Trophoblast cell (in vitro differentiated cells and primary cell): Measurements from ENCODE around the gene MXI1.

Experiments used
- DNase-seq, 2 donors: peaks; one replicate each; pipeline ENCODE4 v3.0.0-alpha.2; 2016
- H2AFZ ChIP-seq: 2 replicates; pipeline ENCODE4 v1.6.1; 2013; ENCODE audit warnings: low read length, moderate library complexity, mild to moderate bottlenecking; ENCODE audit not compliant: insufficient read depth, poor library complexity
- H2AK5ac ChIP-seq: 2 replicates; pipeline ENCODE4 v1.6.1; 2013; ENCODE audit warnings: mild to moderate bottlenecking, low read length
- H2BK120ac ChIP-seq: 2 replicates; pipeline ENCODE4 v1.6.1; 2013; ENCODE audit warnings: low read length, mild to moderate bottlenecking, moderate library complexity; ENCODE audit not compliant: insufficient read depth, poor library complexity
- H2BK12ac ChIP-seq: 2 replicates; pipeline ENCODE4 v1.6.1; 2013; ENCODE audit warnings: mild to moderate bottlenecking, low read length, moderate library complexity
- H2BK5ac ChIP-seq: 2 replicates; pipeline ENCODE4 v1.6.1; 2013; ENCODE audit warnings: low read length, low read depth, moderate library complexity, mild to moderate bottlenecking; ENCODE audit not compliant: poor library complexity
- H3K14ac ChIP-seq: 2 replicates; pipeline ENCODE4 v1.6.1; 2013; ENCODE audit warnings: mild to moderate bottlenecking, low read length
- H3K18ac ChIP-seq: 2 replicates; pipeline ENCODE4 v1.6.1; 2013; ENCODE audit warnings: mild to moderate bottlenecking, low read length
- H3K23ac ChIP-seq: 2 replicates; pipeline ENCODE4 v1.6.1; 2013; ENCODE audit warnings: low read length
- H3K27ac ChIP-seq: 2 replicates; pipeline ENCODE4 v1.5.1; 2013; ENCODE audit warnings: low read depth, mild to moderate bottlenecking, inconsistent platforms, low read length, moderate library complexity
- H3K27me3 ChIP-seq: 2 replicates; pipeline ENCODE4 v1.6.1; 2013; ENCODE audit warnings: inconsistent platforms, mild to moderate bottlenecking, low read length, moderate library complexity; ENCODE audit not compliant: insufficient read depth
- H3K36me3 ChIP-seq, 2 experiments: 1 replicate in 1 of 2; 2 replicates in 1 of 2; pipeline ENCODE4 v1.6.1; 2013; ENCODE audit warnings: low read length in 2 of 2, mild to moderate bottlenecking in 2 of 2, moderate library complexity in 1 of 2; ENCODE audit not compliant: insufficient read depth in 2 of 2, control insufficient read depth in 1 of 2
- H3K4ac ChIP-seq: 2 replicates; pipeline ENCODE4 v1.6.1; 2013; ENCODE audit warnings: low read depth, mild to moderate bottlenecking, low read length, moderate library complexity
- H3K4me1 ChIP-seq, 2 experiments: 1 replicate in 1 of 2; 2 replicates in 1 of 2; pipeline ENCODE4 v1.6.1; 2013; ENCODE audit warnings: low read length in 2 of 2, mild to moderate bottlenecking in 2 of 2, moderate library complexity in 1 of 2; ENCODE audit not compliant: insufficient read depth in 2 of 2, control insufficient read depth in 1 of 2
- H3K4me2 ChIP-seq: 2 replicates; pipeline ENCODE4 v1.6.1; 2013; ENCODE audit warnings: inconsistent platforms, mild to moderate bottlenecking, low read length, moderate library complexity
- H3K4me3 ChIP-seq: 2 replicates; pipeline ENCODE4 v1.5.1; 2013; ENCODE audit warnings: mild to moderate bottlenecking, low read depth, low read length, inconsistent platforms
- H3K79me1 ChIP-seq: one replicate; pipeline ENCODE4 v1.6.1; 2013; ENCODE audit warnings: low read length
- H3K79me2 ChIP-seq: 2 replicates; pipeline ENCODE4 v1.6.1; 2013; ENCODE audit warnings: low read length, mild to moderate bottlenecking; ENCODE audit not compliant: control insufficient read depth, insufficient read depth, poor library complexity
- H3K9ac ChIP-seq: 2 replicates; pipeline ENCODE4 v1.6.1; 2013; ENCODE audit warnings: mild to moderate bottlenecking, low read length
- H3K9me3 ChIP-seq: 2 replicates; pipeline ENCODE4 v1.6.1; 2013; ENCODE audit warnings: low read depth, mild to moderate bottlenecking, control low read depth, inconsistent platforms, low read length; ENCODE audit not compliant: insufficient read depth
- H4K12ac ChIP-seq: 2 replicates; pipeline ENCODE4 v1.6.1; 2013; ENCODE audit warnings: low read depth, mild to moderate bottlenecking, low read length, moderate library complexity
- H4K8ac ChIP-seq: 2 replicates; pipeline ENCODE4 v1.6.1; 2013; ENCODE audit warnings: low read depth, mild to moderate bottlenecking, low read length, moderate library complexity
- H4K91ac ChIP-seq: one replicate; pipeline ENCODE4 v1.6.1; 2013; ENCODE audit warnings: low read depth, mild to moderate bottlenecking, low read length, moderate library complexity
- WGBS: extraction: QIAGEN DNeasy Blood & Tissue Kit; methylation state at CpG from one replicate; pipeline ENCODE4 v1.1.7; 2013; ENCODE audit warnings: missing lambda C conversion rate; ENCODE audit not compliant: insufficient read length, insufficient coverage; ENCODE audit errors: extremely low coverage; 5-methylcytosine and 5-hydroxymethylcytosine counted together

Gene MXI1

GRCh38 chr10:110209926-110210673, 2.7 kb downstream of the MXI1 start:
- Histone ChIP-seq H3K36me3 (no peaks in the 10 kb centered on the region), H2AK5ac (no peak overlapping the region), H2BK5ac (no peak overlapping the region), H4K12ac (peak overlapping the region; percentile 5), H3K9ac (peak overlapping the region; percentile 52), H3K79me2 (no peaks in the 10 kb centered on the region), H3K4me3 (peak overlapping the region; percentile 73), H3K4ac (no peak overlapping the region), H3K9me3 (no peaks in the 10 kb centered on the region), H3K27me3 (no peaks in the 10 kb centered on the region), H3K4me1 (peaks cover 0 to 7% of the 10 kb centered on the region in 2 experiments), H3K79me1 (peaks cover 2% of the 10 kb centered on the region), H2AFZ (peak overlapping the region; percentile 72), H4K91ac (no peak overlapping the region), H3K23ac (no peak overlapping the region), H3K18ac (peak overlapping the region; percentile 33), H3K4me2 (peak overlapping the region; percentile 100), H2BK120ac (no peak overlapping the region), H4K8ac (peak overlapping the region; percentile 46), H3K14ac (no peak overlapping the region), H2BK12ac (no peak overlapping the region), H3K27ac (no peak overlapping the region)
- DNase-seq, result peak; percentile 44 to 60
- no CpG with 5 or more reads among the region's 63 CpGs for WGBS

- no CpG with 5 or more reads among the region's 61 CpGs for WGBS
- Histone ChIP-seq H2BK120ac (no peak overlapping the region), H2AK5ac (no peak overlapping the region), H4K12ac (peak overlapping the region; percentile 5), H3K79me1 (peaks cover 2% of the 10 kb centered on the region), H3K4me3 (peak overlapping the region; percentile 73), H2BK5ac (no peak overlapping the region), H3K27ac (no peak overlapping the region), H3K9ac (peak overlapping the region; percentile 52), H3K18ac (peak overlapping the region; percentile 16), H4K91ac (no peak overlapping the region), H3K27me3 (no peaks in the 10 kb centered on the region), H3K79me2 (no peaks in the 10 kb centered on the region), H3K14ac (no peak overlapping the region), H3K4me2 (peak overlapping the region; percentile 100), H2AFZ (peak overlapping the region; percentile 74), H3K4ac (no peak overlapping the region), H3K9me3 (no peaks in the 10 kb centered on the region), H3K4me1 (peaks cover 0 to 7% of the 10 kb centered on the region in 2 experiments), H3K23ac (no peak overlapping the region), H4K8ac (peak overlapping the region; percentile 54), H2BK12ac (no peak overlapping the region), H3K36me3 (no peaks in the 10 kb centered on the region)
- DNase-seq, result peak; percentile 96 to 98
These were observed 3.5 kb downstream of the MXI1 start for GRCh38 chr10:110210674-110211464.

- Histone ChIP-seq H2AK5ac (no peak overlapping the region), H3K79me1 (peaks cover 2% of the 10 kb centered on the region), H3K79me2 (no peaks in the 10 kb centered on the region), H3K36me3 (no peaks in the 10 kb centered on the region), H4K8ac (peak overlapping the region; percentile 54), H4K91ac (no peak overlapping the region), H2BK120ac (no peak overlapping the region), H3K27ac (no peak overlapping the region), H2AFZ (peak overlapping the region; percentile 74), H3K4me3 (no peak overlapping the region), H3K4ac (no peak overlapping the region), H3K23ac (no peak overlapping the region), H3K4me2 (peak overlapping the region; percentile 100), H4K12ac (no peak overlapping the region), H2BK5ac (no peak overlapping the region), H2BK12ac (no peak overlapping the region), H3K14ac (no peak overlapping the region), H3K18ac (peak overlapping the region; percentile 14), H3K9ac (no peak overlapping the region), H3K27me3 (no peaks in the 10 kb centered on the region), H3K9me3 (no peaks in the 10 kb centered on the region), H3K4me1 (peaks cover 0 to 7% of the 10 kb centered on the region in 2 experiments)
- WGBS, result no CpG with 5 or more reads among the region's 10 CpGs
- DNase-seq, result no peak
These were observed 4.0 kb downstream of the MXI1 start for GRCh38 chr10:110211465-110211843.

- H4K12ac ChIP-seq, result no peak overlapping the region
- no peak overlapping the region for H3K4me3 ChIP-seq
- H3K27ac ChIP-seq, result no peak overlapping the region
- no peaks in the 10 kb centered on the region for H3K9me3 ChIP-seq
- H2AFZ ChIP-seq, result no peak overlapping the region
- no peak overlapping the region for H3K23ac ChIP-seq
- no peak overlapping the region for H2BK5ac ChIP-seq
- DNase-seq, result no peak
- H3K4me2 ChIP-seq, result no peak overlapping the region
- no peak overlapping the region for H3K9ac ChIP-seq
- H4K91ac ChIP-seq, result no peak overlapping the region
- WGBS, result no CpG with 5 or more reads among the region's 5 CpGs
- no peak overlapping the region for H2BK120ac ChIP-seq
- H3K4ac ChIP-seq, result no peak overlapping the region
- no peaks in the 10 kb centered on the region for H3K27me3 ChIP-seq
- H3K14ac ChIP-seq, result no peak overlapping the region
- H2BK12ac ChIP-seq, result no peak overlapping the region
- no peaks in the 10 kb centered on the region for H3K36me3 ChIP-seq
- H4K8ac ChIP-seq, result no peak overlapping the region
- no peaks in the 10 kb centered on the region for H3K79me2 ChIP-seq
- H3K79me1 ChIP-seq, result peaks cover 2% of the 10 kb centered on the region
- H3K4me1 ChIP-seq, result peaks cover 0 to 7% of the 10 kb centered on the region in 2 experiments
- no peak overlapping the region for H2AK5ac ChIP-seq
- no peak overlapping the region for H3K18ac ChIP-seq
These were observed 5.0 kb downstream of the MXI1 start for GRCh38 chr10:110212119-110213006.
